RWPE1 (cell line): ENCODE data around the gene SELENON.

Experiments
- CTCF ChIA-PET: fragments of 350-600 bp; sonication (Branson Sonifier 250); formaldehyde crosslinking; extraction: SDS; loops from one replicate; lab custom pipeline; 2021; lab: Yijun Ruan, JAX
- POLR2A ChIA-PET: fragments of 400-600 bp; formaldehyde crosslinking; extraction: SDS; loops from one replicate; lab custom pipeline; 2020; ENCODE audit warnings: antibody characterized with exemption; ENCODE audit not compliant: low non-redundant PET; lab: Yijun Ruan, JAX
- DNase-seq: peaks from one replicate; pipeline ENCODE4 v3.0.0; 2012; ENCODE audit warnings: low spot score
- H3K27ac ChIP-seq: fragments of 450-650 bp; 2 replicates; pipeline ENCODE4 v1.5.1; 2017
- CTCF ChIP-seq: fragments of 450-650 bp; conservative IDR thresholded peaks from 2 replicates; pipeline ENCODE4 v1.5.1; 2017; ENCODE audit warnings: low read depth, mild to moderate bottlenecking

The SELENON gene

GRCh38 chr1:25799935-25800702 is at the start of gene SELENON:
Gene SELENON, plus strand, starts transcription at chr1:25800193. Its CDS starts 38 bp downstream, at chr1:25800231.
- DNase-seq: peak; percentile 45
- CTCF ChIA-PET: interaction anchor here (1.0 to 1.4 kb wide), 3 partner anchors 8 to 191 kb away, joined by 3 to 4 read pairs (median 3); no protein-coding TSS in a partner anchor
- POLR2A ChIA-PET: interaction anchor here (0.5 kb wide), 1 partner anchor 545 kb away, joined by 3 read pairs; no protein-coding TSS in a partner anchor
- H3K27ac ChIP-seq: peak within 1 kb of the TSS; percentile 56
- no peak for TF ChIP-seq CTCF

GRCh38 chr1:25750923-25751605 is 48.9 kb upstream of the SELENON start:
- H3K27ac ChIP-seq: no peak overlapping the region
- no peak for TF ChIP-seq CTCF
- CTCF ChIA-PET: interaction anchor here (0.7 kb wide), 1 partner anchor 135 kb away, joined by 3 read pairs; no protein-coding TSS in a partner anchor
- POLR2A ChIA-PET: no interaction called here
- DNase-seq: no peak

GRCh38 chr1:25754470-25755181 is 45.4 kb upstream of the SELENON start:
- no peak overlapping the region for H3K27ac ChIP-seq
- ChIA-PET POLR2A (no interaction called here), CTCF (no interaction called here)
- DNase-seq: no peak
- no peak for TF ChIP-seq CTCF

- CTCF ChIA-PET: no interaction called here
Measured at GRCh38 chr1:25755475-25756125, 44.4 kb upstream of the SELENON start.

GRCh38 chr1:25756215-25756614 is 43.8 kb upstream of the SELENON start:
- POLR2A ChIA-PET: no interaction called here
- CTCF ChIA-PET: no interaction called here
- H3K27ac ChIP-seq: no peak overlapping the region
- no peak for TF ChIP-seq CTCF
- DNase-seq: no peak

More at GRCh38 chr1:25755475-25756125, 44.4 kb upstream of the SELENON start:
- no peak for DNase-seq
- POLR2A ChIA-PET: no interaction called here
- no peak overlapping the region for H3K27ac ChIP-seq
- no peak for TF ChIP-seq CTCF
